HG02981 (cell line): ENCODE data around the gene PIP4P1.
"Not testable (repeated sequence)": the region's sequence is repeated elsewhere in the genome, so short reads cannot be mapped to it uniquely, and the experiment has no call there.

ENCODE experiments used
- ATAC-seq: cut with Tn5 transposase; IDR thresholded peaks from one replicate; pipeline ENCODE4 v1.9.1; 2021; ENCODE audit warnings: mild to moderate bottlenecking, moderate library complexity; ENCODE audit not compliant: unreplicated experiment

The PIP4P1 gene

GRCh38 chr14:20477211-20477876 lies 16.1 kb upstream of the PIP4P1 start:
- ATAC-seq = no peak

- ATAC-seq = no peak
Observed at GRCh38 chr14:20476776-20477175, 15.5 kb upstream of the PIP4P1 start.

GRCh38 chr14:20472536-20473169 lies 11.4 kb upstream of the PIP4P1 start:
- ATAC-seq = no peak

DNA sequence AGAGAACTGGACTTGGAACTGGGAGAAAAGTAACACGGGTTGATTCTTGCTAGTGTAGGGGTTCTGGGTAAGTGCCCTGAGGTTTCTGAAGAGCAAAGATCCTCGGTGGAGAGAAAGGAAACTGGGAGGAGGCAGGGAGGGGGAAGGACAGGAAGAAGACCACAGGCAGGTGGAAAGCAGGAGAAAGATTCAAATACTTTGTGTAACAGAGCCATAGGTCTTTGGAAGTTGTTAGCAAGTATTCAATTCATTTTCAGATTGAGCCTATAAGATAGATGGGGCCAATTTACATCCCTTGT lies 9.3 kb upstream of the PIP4P1 start:
- no peak for ATAC-seq

DNA sequence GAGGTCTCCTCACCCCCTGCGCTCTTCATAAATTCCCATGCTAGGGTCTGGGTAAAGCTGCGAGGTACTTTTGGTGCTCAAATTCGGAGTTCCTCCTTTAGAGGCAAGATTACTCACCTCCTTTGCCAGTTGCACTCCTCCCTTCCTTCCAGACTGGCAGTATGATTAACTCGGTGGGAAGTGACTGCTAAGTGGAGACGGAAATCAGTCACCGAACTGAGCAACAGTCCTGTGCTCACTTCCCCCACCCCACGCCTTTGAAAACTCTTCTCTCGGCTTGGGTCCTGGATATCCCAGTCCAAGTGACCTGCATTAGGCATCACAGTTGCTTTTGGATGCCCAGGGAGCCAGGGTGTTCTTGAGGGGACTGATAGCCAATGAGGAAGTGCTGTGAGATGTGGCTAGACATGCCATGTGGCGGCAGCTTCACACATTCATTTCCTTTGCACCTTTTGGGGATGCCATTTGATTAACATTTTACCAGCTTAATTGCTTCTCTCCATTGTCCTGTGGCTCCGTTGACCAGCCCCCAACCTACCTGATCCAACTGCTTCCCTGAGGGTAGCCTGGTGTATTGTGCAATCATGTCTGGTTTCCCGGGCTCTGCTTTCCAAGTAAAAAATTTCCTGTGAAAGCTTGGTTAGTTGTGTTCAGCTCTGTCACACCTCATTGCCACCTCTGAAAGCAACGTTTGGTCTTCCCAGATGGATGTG lies 8.8 kb upstream of the PIP4P1 start:
- peak; percentile 30 for ATAC-seq

DNA sequence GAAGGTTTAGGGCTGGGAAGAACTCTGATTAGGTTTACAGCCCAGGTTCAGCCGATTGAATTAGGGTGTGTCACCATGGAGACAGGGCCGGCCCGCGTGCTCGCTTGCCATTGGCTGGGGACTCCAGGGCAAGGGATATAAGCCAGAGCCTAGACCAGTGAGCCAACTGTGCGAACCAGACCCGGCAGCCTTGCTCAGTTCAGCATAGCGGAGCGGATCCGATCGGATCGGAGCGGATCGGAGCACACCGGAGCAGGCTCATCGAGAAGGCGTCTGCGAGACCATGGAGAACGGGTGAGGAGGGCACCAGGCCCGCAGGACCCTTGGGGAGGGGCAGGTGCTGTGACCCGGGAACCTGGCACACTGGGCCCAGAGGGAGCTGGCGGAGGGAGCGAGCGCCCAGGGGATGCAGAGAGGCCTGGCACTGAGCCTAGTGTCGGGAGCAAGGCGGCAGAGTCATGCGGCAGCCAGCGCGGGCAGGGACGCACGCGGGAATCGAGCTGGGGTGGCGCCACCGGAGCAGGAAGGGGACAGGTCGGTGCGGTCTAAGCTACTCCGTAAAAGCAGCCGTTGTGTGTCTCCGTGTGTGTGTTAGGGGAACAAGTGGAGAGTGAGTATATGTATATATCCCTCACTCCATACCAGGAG lies 8.1 kb upstream of the PIP4P1 start, which contains the start of gene PNP:
Gene PNP, plus strand, starts transcription at position 165 of the 648 bp plus-strand sequence. Its CDS starts 119 bp downstream, at position 284.
- ATAC-seq = peak; percentile 93

DNA sequence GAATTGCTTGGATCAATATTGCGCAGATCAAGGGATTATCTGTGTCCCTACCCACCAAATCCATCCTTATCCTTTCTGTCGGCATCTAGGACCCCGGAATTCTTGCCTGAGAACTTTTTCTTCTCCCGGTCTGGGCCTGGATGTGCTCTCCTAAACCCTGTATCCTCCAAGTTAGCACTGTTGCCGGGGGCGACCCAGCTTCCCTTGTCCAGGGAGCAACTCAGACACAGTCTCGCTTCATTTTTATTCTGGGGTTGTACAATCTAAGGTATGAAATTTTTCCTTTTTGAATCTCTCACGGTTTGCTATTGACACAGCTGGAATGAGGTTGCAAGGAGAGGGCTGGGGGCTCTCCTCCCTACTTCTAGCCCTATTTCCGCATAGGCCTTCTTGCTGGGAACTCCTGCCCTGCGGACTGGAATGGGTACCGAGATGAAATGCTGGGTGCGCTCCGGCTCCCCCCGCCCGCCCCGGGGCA lies 7.6 kb upstream of the PIP4P1 start:
- ATAC-seq = no peak

- peak; percentile 15 for ATAC-seq
Observed at GRCh38 chr14:20460458-20461224, 593 bp downstream of the PIP4P1 start.

DNA sequence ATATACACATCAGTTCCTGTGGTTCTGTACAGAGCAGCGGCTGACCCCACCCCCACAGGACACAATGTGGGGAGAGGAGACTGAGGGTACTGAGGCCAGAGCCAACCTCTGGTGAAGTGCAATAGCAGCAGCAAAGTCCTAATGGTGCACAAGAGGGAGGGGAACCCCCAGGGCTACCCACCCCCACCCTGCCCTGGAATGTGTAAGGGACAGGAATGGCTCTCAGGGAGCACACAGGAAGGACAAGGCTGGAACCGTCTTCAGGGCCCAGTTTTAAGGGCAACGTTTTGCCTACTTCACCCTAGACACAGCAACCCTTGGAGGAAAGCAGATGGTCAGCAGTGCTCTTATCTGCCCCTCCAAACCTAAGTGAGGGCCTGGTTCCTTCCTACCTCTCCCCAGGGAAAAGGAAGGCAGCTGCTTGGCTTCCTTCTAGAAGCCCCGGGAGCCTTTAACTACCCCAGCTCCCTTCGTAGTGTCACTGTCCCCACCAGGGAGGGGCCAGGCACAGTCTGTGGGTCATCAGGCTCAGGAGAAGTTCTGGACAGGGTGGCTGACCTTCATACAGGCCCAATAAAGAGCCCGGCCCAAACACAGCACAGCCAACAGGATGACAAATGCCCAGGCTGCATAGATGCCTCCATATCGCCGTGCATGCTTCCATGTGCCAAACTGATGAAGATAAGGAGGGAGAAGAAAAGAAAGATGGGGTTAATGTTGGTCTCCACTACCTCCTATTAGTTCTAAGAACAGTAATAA lies 3.0 kb downstream of the PIP4P1 start:
- ATAC-seq = no peak

DNA sequence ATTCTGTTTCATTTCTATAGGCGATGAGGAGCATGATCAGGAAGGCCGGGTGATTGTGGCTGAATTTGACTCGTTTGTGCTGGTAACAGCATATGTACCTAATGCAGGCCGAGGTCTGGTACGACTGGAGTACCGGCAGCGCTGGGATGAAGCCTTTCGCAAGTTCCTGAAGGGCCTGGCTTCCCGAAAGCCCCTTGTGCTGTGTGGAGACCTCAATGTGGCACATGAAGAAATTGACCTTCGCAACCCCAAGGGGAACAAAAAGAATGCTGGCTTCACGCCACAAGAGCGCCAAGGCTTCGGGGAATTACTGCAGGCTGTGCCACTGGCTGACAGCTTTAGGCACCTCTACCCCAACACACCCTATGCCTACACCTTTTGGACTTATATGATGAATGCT lies 4.3 kb downstream of the PIP4P1 start:
- ATAC-seq = no peak

- ATAC-seq = peak; percentile 45
Observed at GRCh38 chr14:20455355-20456300, 5.6 kb downstream of the PIP4P1 start.

GRCh38 chr14:20454516-20455354 lies 6.5 kb downstream of the PIP4P1 start, which contains the start of the genes APEX1 and OSGEP:
Gene APEX1 (plus strand): TSS chr14:20455226. CDS start chr14:20455646, 420 bp downstream.
Gene OSGEP (minus strand): TSS chr14:20454812. CDS start chr14:20454683, 129 bp downstream.
- ATAC-seq = peak; percentile 85

DNA sequence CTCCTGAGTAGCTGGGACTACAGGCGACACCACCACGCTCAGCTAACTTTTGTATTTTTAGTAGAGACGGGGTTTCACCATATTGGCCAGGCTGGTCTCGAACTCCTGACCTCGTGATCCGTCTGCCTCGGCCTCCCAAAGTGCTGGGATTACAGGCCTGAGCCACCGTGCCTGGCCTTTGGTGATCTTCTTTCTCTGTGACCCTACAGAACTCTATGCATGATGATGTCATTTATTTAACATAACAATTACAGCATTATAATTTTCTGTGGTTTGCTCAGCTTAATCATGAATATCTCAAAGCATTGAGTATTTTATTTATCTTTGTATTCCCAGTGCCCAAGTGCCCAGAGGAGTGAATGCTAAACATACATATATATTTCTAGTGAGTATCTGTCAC lies 8.4 kb downstream of the PIP4P1 start:
- not testable (repeated sequence) for ATAC-seq

DNA sequence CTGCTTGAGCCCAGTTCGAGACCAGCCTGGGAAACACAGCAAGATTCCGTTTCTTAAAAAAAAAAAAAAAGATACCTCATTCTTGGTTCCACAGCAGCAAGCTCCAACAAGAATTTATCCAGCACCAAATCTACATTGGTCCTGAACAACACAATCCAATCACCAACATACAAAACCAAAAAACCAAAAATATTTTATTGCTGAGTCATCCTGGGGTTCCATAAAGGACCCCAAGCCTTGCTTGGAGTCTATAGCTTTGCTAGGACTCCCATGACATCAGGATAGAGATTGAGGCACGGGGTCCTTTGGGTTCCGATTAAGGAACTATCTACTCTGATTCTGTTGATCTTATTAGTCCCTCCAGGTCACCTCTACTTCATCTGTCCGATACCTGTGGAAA lies 14.3 kb downstream of the PIP4P1 start:
- ATAC-seq = no peak

DNA sequence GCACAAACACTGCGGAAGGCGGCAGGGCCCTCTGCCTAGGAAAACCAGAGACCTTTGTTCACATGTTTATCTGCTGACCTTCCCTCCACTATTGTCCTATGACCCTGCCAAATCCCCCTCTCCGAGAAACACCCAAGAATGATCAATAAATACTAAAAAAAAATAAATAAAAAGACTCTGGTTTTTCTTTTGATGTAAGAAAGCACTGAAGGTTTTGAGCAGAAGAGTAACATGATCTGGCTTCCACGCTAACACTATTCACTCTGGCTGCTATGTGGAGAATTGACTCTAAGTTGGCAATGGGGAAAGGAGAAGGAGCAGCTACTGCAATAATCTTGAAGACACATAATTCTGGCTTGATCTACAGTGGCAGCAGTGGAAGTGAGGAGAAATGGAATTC lies 17.6 kb downstream of the PIP4P1 start:
- ATAC-seq = not testable (repeated sequence)

DNA sequence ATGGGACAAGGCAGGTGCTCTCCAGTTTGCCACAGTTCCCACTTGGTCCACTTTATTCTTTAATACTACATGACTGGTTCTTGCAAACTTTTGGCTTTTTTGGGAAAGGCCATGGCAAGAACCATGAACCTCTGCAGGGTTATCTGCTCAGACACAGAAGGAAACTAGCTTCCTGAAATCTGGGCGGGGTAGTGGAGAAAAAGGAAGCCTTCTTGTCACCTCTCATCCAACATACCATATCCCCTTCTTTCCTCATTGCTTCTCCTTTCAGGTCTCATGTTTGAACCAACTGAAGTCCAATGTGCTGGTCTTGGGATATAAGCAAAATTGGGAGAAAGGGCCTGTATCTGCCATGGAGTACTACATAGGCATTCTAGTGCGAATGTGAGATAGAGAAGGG lies 19.8 kb downstream of the PIP4P1 start:
- ATAC-seq = no peak

- no peak for ATAC-seq
Observed at GRCh38 chr14:20440882-20441281, 20.4 kb downstream of the PIP4P1 start.

GRCh38 chr14:20440465-20440864 lies 20.8 kb downstream of the PIP4P1 start:
- no peak for ATAC-seq
